HL-60/S4 treated with phorbol 12-myristate 13-acetate at 8.2 ng/mL for 4 days and 3 days (cell line): ENCODE measurements around the gene RAB22A.

ENCODE experiments used
- in situ Hi-C: fragments of 300-500 bp; cut with MboI; formaldehyde crosslinking; loops from 2 replicates; pipeline ENCODE4 v1.15.0; 2022; ENCODE audit warnings: low sequenced_read_pairs

Gene RAB22A, protein sequence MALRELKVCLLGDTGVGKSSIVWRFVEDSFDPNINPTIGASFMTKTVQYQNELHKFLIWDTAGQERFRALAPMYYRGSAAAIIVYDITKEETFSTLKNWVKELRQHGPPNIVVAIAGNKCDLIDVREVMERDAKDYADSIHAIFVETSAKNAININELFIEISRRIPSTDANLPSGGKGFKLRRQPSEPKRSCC

DNA sequence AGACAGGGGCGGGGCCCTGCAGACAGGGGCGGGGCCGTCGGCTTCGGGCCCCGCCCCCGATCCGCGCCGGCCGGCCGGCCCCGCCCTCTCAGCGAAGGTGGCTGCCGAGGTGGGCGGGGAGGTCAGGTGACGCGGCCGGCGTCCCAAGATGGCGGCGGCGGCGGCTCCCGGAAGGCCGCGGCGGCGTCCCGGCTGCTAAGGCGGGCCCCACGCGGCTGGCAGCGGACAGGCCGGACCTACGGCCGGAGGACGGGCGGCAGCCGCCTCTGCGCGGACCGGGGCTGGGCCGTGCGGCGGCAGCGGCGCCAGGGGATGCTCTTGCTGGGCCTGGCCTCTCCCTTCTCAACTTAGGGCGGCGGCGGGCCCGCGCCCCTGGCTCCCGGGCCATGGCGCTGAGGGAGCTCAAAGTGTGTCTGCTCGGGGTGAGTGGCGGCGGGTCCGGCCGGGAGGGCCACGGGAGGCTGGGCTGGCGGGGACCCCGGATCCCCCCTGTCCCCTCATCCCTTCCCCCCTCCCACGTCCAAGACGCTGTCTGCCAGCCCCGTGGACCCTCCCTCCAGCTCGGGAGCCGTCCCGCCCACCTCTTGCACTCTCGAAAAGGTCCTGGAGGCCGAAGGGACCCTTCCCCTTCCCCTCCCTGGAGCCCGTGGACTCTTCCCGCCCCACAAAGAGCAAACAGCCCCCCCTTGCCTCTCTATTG, at the start of gene RAB22A:
TSS of gene RAB22A (plus strand) at position 125 of the 700 bp plus-strand sequence. CDS start at position 387, 262 bp downstream.
- in situ Hi-C loops, result no loop called here

DNA sequence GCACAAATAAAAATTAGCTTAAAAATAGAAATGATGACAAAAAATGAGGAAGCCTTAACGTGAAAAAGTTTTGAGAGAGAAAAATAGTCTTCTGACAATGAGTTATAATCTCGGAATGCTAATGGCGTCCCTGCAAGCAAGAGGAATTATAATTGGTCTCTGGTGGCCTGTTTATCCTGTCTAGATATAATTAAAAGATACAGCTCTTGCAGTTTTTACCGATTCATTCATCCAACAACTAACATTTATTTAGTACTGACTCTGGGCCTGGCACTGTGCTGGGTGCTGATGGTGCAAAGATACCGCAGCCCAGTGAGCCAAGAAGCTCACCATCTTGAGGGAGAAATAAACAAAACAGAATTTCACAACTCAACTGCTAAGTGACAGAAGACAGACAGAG, 49.5 kb upstream of the RAB22A start:
- in situ Hi-C loops, result no loop called here

DNA sequence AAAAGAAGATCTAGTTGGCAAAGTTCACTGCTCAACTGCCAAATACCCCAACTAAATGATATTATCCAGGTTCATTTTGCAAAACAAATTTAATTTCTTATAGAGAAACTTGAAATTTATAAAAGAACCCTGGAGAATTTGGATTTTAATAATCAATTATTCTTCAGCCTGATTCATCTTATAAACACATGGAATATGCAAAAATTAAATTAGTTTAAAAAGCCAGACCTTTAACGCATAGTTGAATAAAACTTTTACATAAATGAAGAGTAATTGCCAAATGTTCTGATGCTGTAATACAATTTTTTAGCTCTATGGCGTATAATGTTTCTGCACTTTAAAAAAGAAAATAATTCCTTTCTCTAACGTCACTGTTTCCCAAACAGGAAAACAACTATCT, 47.9 kb upstream of the RAB22A start:
- in situ Hi-C loops, result no loop called here

DNA sequence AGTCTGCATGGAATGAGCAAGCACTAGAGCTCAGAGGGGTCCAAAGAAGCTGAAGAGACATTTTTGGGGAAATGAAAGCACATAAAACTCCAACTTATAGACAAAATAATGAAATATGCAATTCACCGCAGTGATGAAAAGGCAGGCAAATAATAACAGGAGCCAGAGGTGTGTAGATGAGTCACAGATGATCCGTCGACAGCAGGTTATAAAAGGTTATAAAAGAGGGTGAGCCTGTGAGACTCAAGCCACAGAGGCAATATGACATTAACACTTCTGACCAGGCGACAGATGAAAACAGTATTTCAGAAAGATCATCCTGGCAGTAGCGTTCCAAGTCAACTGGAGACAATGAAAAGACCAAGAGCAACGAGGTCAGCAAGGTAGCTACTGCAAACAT, 45.2 kb upstream of the RAB22A start:
- in situ Hi-C loops, result no loop called here

DNA sequence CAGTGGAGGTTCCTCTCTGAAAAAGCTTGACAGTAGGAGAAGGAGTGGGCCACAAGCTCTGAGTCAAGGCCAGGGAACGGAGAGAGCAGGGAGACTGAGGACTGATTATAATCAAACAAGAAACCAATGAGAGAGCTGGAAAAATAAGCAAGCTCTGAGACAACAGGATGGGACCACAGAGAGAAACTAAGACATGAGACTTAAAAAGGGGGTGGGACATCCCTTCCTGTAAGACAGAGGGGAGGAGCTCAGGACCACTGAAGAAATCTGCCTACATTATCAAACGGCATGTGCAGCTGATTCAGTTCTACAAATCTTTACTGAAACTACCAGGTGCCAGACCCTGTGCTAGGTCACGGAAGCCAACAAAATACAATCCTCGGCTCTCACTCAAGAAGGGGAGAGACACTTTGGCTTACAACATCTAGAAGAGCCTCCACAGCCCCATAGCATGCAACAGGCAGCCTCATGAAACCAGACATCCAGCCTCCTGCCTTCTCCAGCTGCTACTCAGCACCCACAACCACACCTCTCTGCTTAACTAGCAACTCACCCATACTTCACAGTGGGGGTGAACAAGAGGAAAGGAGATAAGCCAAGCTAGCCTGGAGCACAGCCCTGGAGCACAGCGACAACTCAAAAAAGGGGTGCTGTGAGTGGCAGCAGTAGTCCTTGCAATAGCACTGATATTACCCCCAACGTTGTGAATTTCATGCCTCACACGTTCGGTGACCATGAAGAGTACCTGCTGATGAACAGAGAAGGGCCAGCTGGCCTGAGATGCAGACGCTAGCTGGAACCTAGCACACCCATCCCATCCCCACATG, 41.9 kb upstream of the RAB22A start:
- in situ Hi-C loops, result no loop called here

DNA sequence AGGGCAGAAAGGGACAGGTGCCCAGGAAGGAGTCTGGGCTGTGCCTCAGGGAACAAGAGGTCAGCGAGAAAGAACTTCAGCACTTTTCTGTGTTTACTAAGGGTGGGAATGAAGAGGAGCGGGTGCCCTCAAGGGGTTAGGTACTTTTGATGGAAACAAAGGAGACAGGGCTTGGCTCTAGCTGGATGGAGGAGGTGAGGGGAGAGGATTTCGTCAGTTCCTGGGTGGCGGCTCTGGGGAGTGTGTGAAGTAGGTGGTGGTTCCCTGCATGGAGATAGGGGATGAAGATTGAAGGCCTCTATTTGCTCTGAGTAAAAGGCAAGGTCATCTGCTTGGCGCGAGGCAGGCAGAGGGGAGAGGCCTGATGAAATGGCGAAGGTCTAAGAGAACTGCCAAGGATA, 41.1 kb upstream of the RAB22A start:
- in situ Hi-C loops, result no loop called here

DNA sequence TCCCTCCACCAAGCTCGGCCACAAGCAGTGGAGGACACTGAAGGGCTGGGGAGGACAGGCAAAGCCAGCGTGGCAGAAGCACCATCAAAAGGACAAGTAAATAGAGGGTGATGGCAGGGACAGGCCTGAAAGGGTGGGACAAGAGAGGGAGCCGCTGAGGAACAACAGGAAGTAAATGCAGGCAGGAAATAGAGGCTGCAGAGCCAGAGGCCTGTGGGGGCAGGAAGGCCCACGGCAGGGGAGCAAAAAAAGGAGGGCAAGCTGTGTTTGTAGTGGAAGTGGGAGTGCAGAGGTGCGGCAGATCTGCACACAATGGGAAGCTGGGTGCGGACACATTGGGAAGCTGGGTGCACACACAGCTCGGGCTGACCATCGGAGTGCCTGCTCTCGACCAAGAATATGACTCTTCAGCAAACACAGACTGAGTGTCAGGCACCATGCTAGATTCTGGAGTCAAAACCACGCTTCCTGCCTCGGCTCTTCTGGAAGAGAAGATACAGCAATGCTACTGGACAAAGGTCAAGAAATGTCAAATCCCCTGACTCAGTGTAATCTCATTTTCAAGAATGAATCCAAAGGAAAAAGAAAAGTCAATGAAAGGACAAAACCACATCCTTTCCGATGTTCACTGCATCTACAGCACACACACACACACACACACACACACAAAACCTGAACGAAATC, 40.4 kb upstream of the RAB22A start:
- in situ Hi-C loops, result no loop called here

DNA sequence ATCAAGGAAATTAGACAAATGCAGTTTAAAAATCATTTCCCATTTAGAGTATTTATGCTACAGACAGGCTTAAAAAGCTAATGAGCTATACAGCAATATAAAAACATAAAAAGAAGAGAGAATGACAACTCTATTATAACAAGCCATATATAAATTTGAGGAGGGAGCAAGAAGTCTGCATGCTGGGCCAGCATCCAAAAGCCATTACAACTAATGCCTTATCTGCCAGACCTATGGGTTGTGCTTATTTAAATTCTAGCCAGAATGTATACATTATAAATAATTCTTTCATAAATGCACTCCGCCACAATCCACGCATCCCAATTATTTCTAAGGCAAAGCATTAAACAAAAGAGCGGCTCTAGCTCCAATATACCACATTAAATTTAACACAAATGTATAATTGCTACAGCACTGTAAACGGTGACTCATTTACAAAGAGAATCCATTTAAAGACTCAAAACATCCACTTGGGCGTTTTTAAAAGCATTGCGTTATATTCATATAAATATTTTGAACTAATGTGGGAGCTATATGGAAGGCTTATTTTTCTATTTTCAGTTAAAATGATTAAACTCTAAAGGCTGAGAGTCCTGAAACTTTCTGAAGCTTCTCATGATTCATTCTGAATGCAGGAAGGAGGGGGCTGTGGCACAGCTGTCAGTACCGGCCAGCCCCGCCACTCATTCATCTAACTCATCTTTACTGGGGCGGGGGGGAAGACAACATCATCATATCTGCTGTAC, 37.7 kb upstream of the RAB22A start:
- in situ Hi-C loops, result no loop called here

DNA sequence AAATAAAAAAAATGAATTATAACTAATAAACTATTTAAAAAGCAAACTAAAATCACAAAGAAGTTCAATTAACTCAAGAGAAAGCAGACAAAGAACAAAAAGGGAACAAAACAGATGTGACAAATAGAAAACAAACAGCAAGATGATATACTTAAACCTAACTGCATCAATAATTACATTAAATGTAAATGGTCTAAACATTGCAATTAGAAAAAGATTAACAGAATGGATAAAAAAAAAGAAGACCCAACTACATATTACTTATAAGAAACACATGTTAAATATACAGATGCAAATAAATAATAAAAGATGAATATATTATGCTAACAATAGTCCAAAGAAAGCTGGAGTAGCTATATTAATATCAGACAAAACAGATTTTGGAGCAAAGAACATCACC, 35.1 kb upstream of the RAB22A start:
- in situ Hi-C loops, result no loop called here

DNA sequence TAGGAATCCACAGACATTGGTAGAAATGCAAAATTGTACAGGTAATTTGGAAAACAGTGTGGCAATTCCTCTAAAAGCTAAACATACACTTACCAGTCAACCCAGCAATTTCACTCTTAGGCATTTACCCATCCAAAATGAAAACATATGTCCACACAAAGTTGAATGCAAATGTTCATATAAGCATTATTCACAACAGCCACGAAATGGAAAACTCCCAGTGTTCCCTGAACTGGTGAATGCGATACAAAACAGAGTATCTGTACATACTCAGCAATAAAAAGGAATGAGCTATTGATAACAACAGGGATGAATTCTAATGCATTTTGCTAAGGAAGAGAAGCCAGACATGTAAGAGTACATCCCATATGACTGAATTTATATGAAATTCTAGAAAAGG, 32.4 kb upstream of the RAB22A start:
- in situ Hi-C loops, result no loop called here

DNA sequence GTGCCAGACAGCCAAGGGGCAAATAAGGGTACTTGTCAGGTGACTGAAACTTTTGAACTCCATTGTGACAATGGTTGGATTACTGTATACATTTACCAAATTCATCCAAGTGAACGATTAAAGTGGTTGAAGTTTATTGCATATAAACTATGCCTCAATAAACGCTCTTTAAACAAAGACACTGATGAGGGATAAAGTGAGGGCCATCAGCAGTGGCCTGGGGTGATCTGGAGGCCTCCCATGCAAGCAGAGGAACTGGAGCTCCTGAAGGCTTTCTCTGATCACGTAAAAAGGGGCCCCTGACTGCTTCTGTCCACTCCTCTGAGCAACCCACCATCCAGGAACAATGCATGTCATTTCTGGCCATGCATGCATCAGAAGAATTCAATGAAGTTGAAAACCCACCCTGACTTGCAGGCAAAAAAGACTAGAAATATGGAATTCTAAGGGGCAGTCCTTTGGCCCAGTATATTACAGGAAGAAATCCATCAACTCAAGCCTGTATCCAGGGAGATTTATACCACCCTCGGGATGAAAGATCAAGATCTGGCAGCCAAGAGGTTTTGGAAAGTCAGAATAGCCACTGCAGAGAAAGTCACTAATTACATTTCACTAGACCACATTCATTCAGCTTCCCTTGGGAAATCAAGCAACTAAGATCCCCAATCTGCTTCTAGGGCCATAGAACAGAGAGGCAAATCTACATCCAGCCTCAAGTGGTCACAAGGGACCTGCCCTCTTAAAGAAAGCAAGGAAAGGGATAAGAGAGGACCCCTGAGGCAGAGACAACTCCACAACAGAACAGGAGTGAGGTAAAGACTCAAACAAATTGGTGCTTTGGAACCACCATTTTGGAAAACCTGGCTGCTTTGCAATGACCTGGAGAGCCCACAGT, 31.7 kb upstream of the RAB22A start:
- in situ Hi-C loops, result no loop called here

DNA sequence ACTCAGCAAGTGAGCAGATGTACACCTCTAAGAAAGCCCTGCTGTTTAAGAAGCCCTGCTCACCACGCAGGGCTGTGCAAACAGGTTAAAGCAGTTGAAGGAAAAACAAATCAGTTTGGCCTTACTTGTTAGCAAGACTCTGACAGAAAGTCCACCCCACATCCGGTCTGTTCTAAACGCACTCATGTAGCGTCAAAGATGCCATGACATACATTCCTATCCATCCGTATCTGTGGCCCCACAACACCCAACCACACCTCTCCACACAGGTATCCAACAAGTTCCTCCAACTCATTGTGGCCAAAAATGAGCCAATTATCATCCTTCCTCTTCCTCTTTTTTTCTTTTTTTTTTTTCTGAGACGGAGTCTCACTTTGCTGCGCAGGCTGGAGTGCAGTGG, 22.8 kb upstream of the RAB22A start:
- in situ Hi-C loops, result no loop called here

DNA sequence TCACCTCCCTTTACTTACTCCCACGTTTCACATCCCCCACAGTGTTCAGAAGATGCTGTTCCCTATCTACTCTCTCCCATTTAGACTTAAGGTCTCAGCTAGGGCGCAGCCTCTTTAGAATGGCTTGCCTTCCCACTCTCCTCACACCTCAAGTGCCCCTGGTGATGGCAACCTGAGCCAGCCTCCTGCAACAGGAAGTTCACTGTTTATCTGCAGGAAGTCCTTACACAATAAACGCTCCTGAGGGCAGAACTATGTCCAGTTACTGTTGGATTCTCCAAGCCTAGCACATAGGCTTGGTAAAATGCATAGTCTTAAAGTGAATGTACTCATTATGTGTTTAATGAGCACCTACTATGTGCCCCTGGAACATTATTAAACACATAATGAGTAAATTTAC, 21.9 kb upstream of the RAB22A start:
- in situ Hi-C loops, result no loop called here

DNA sequence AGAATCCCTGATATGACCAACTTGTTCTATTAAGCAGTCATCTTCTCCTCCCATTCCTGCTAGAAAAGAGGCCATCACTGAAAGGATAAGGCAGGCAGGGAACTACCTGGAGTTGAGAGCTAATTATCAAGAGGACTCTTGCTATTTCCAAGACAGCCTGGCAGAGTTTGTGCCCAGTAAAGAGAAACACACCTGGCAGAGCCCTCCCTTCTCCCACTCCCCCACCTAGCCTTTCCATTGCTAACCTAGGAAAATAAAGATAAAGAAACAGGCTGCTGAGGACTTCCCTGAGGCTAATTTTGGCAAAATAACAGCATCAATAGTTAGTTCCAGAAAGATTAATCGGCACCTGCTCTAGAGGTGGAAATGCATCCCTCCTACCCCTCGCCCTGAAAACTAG, 20.4 kb upstream of the RAB22A start:
- in situ Hi-C loops, result no loop called here

DNA sequence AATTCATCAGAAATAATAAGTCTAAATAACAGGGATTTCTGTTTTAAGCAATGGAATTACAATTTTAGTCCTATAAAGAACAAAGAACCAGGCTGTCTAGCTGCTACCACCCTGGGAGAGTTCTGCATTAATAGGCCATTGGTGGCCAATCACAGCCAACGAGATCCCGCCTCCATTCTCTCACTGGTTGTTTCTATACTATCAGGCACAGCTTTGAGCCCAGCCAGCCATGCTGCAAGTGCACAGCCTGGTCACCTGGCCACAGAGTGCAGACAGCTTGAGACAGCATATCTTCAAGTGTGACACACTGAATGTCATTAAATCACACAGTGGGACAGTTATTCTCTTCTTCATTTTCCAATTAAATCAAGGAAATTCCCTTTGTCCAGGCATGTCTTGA, 16.1 kb upstream of the RAB22A start:
- in situ Hi-C loops, result no loop called here

DNA sequence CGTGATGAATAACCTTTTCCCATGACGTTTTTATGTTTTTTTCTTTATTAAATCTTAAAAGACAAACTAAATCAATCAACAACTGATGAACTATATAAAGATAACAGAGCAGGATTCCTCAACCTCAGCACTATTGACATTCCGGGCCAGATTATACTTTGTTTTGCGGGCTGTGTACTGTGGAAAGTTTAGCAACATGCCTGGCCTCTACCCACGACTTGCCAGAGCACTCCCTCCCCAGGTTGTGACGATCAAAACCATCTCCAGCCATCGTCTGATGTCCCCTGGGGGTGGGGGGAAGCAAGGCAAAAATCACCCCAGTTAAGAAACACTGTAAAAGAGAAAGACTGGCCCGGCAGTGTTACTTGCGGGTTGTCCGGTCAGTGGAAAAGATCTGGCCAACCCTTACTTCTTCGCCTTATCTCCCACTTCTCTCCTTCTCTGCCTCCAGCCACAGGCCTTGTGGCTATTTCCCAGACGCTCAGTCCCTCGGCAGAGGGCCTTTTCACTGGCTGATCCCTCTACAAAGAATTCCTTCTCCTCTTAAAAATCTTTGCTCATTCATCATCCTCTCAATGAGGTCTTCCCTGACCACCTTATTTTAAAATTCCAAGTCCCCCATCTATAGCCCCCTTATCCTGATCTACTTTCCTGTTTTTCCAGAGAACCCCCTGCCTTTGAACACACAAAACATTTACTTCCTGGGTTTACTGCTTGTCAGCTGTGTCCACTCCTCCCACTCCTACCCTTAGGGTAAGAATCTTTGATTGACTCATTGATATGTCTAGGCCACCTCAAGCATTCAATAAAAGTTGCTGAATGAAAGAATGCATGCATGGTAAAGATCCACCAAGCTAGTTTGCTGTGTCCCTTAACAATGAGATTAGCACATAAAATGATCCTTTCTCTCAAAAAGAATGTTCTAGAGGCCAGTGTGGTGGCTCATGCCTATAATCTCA, 14.7 kb upstream of the RAB22A start:
- in situ Hi-C loops, result no loop called here

DNA sequence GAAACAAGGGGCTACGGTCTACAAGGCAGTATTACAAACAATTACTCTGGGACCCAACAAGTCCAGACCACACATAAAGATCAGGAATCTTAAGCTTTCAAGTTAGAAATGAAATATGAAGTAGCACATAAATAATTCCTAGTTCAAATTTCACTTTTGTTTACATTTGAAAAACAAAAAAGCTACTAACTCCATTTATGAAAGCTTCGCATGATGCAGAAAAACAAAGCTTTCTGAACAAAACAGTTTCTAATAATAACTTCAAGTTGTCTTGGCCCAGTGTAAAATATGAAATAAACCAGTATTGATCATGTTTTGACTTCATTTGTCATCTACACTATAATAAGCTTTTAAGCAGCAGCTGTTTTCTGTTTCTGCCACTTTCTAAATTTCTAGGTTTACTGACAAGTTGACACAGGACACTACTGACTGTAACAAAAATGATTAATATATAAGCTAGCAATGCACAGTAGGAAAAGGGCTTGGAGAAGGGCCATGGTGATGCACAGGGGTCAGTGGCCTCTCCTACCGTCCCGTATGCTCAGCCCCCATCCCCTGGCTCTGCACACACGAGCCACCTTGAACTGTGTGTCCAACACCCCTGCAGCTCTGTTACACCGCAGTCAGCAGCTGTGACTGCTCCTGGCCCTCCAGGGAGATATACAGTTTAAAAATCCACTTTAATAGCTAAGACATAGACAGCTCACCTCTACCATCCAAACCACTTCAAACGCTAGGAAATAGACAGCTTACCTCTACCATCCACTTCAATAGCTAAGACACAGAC, 13.3 kb upstream of the RAB22A start:
- in situ Hi-C loops, result no loop called here

DNA sequence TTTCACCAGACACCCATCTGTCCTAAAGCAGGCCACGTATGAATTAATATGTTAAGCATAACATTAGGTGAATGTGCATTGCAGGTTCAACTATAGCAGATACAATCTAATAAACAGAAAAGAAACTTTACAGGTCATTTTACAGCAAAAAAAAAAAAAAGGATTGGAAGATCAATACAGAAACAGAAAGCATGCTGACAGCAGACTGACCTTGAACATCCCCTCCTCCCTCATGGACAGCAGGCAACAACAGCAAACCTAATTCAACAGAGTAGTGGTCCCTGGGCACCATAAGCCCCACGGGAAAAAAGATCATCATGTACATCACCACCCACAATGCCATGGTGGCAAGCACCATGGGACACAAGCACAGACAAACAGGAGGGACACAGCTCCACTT, 12.1 kb upstream of the RAB22A start:
- in situ Hi-C loops, result no loop called here
